Memory B cell (primary cell): ENCODE results near the gene SHMT2.

Source experiments
- ATAC-seq: fragments of 150-1000 bp; cut with Tn5 transposase; 2 replicates; pipeline ENCODE4 v1.10.0; 2021; ENCODE audit warnings: low read depth, mild to moderate bottlenecking, moderate library complexity
- DNase-seq, 2 donors: peaks; one replicate each; pipeline ENCODE4 v3.0.0; 2022; ENCODE audit warnings: low spot score in 2 of 2
- H3K27ac Mint-ChIP-seq: one replicate; pipeline ENCODE4 v1.8.0; 2022; ENCODE audit warnings: mild to moderate bottlenecking, moderate library complexity, mixed read lengths
- H3K27me3 Mint-ChIP-seq: one replicate; pipeline ENCODE4 v1.8.0; 2022; ENCODE audit warnings: mixed read lengths
- H3K36me3 Mint-ChIP-seq: one replicate; pipeline ENCODE4 v1.8.0; 2022; ENCODE audit warnings: mild to moderate bottlenecking, mixed read lengths
- H3K4me1 Mint-ChIP-seq: one replicate; pipeline ENCODE4 v1.8.0; 2022; ENCODE audit warnings: mixed read lengths
- H3K4me3 Mint-ChIP-seq: one replicate; pipeline ENCODE4 v1.8.0; 2022; ENCODE audit warnings: mild to moderate bottlenecking, moderate library complexity, mixed read lengths
- H3K9me3 Mint-ChIP-seq: one replicate; pipeline ENCODE4 v1.8.0; 2022; ENCODE audit warnings: mixed read lengths

SHMT2 gene

DNA sequence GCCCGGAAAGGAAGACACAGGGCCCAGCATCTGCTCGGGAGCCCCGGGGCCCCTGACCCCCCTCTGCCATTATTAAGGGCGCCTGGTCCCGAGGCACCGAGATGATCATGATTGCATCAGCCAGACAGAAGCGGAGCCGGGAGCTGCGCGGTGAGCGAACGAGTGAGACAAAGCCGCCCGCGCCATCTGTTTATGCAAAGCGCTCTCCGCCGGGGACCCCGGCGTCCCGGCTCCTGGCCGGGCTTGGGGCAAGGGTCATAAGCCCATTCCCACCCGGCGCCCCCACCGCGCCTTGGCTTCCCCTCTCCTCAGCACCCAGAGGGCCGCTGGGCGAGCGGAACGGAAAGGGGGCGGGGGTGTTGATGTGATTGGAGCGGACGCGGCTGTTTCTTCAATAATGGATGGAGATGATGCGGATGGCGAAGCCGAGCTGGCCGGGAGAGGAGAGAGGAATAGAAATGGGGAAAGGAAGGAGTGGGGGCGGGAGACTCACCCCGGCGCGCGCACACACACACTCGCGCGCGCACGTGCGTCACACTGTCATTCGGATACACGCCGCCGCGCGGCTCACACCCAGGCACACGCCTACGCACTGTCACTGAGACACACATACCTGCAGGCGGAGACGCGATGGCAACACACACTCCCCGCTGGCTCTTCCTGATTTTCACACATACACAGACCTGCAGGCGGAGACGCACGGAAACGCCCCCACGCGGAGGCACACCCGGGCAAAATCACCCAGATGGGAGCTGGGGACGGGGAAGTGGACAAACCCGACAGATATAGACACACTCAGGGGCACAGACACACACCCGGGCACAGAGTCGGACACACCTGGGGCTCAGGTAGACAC is 10.8 kb downstream of the SHMT2 start:
- Mint-ChIP-seq H3K27me3 (peaks cover 5% of the 10 kb centered on the region), H3K9me3 (no peaks in the 10 kb centered on the region), H3K4me1 (peaks cover 54% of the 10 kb centered on the region), H3K27ac (peak overlapping the region; percentile 64), H3K36me3 (no peaks in the 10 kb centered on the region), H3K4me3 (peak overlapping the region; percentile 86)
- ATAC-seq (peak; percentile 57), DNase-seq (peak; percentile 66 to 69)

GRCh38 chr12:57240926-57241401 is 11.5 kb downstream of the SHMT2 start:
- peak overlapping the region; percentile 64 for H3K27ac Mint-ChIP-seq
- peaks cover 5% of the 10 kb centered on the region for H3K27me3 Mint-ChIP-seq
- peaks cover 48% of the 10 kb centered on the region for H3K4me1 Mint-ChIP-seq
- DNase-seq (peak in 1 of 2 donors; percentile 51), ATAC-seq (no peak)
- no peaks in the 10 kb centered on the region for H3K9me3 Mint-ChIP-seq
- H3K36me3 Mint-ChIP-seq, result no peaks in the 10 kb centered on the region
- H3K4me3 Mint-ChIP-seq, result peak overlapping the region; percentile 86

DNA sequence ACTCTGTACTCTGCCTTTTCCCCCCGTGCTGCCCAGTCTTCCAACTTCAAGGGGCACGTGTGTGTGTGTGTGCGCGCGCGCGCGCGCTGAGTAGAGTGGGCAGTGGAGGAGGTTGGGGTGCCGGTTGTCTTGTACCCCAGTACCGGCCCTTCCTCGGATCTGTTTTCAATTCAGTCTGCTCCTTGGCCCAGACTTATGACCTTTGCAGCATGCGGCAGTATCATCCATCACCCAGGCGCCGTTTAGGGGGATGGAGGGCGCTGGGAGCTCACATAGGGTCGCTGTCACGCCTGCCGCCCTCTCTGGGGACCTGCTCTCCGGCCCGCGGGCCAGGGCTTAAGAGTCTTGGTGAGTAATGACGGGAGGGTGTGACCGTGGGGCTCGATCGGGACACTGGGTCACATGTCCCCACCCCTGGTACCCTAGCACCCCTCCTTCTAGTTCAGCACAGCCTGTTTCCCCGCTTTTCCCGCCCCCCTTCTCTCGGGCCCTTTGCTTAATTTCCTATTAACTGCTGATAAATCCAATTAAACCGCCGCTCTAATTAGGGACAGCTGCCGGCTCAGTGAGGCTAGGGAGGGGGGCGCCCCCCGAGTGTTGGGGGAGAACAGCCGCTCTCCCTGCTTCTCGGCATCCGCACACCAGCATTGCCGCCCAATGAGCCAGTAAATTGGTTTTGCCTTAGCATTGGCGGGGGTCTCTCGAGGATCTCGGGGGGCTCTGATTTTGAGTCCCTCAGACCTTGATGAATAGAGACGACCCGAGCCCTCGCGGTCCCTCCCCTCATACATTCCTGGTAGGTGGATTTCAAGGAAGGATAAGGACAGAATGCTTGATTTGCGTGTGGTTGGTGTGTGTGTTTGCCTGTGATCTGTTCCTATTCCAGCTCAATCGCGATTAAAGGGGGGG is 12.1 kb downstream of the SHMT2 start:
- Mint-ChIP-seq H3K4me1 (peaks cover 42% of the 10 kb centered on the region), H3K27ac (peak overlapping the region; percentile 64), H3K27me3 (peaks cover 5% of the 10 kb centered on the region), H3K4me3 (peak overlapping the region; percentile 86), H3K9me3 (no peaks in the 10 kb centered on the region), H3K36me3 (no peaks in the 10 kb centered on the region)
- ATAC-seq, result no peak
- DNase-seq, result peak in 1 of 2 donors; percentile 41

DNA sequence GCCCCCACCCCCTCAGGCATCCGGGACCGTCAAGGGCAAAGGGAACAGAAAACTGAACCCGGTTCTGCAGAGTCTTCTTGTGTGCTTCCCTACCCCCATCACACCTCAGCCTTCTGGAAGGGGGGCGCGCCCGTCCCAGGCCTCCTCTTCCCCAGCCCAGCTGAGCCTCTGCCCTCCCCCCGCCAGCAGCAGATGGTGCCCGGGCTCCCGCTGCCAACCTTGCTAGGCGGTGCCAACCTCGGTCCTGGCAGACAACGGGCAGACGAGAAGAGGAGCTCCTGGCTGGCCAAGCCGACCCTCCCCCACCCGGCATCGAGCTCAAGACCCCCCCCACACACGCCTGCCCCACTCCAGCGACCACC is 12.8 kb downstream of the SHMT2 start:
- peak; percentile 31 to 59 for DNase-seq
- Mint-ChIP-seq H3K9me3 (no peaks in the 10 kb centered on the region), H3K4me3 (peak overlapping the region; percentile 86), H3K4me1 (peaks cover 36% of the 10 kb centered on the region), H3K36me3 (peaks cover 1% of the 10 kb centered on the region), H3K27ac (peak overlapping the region; percentile 64), H3K27me3 (peaks cover 5% of the 10 kb centered on the region)
- peak; percentile 1 for ATAC-seq

- Mint-ChIP-seq H3K9me3 (no peaks in the 10 kb centered on the region), H3K4me1 (peaks cover 31% of the 10 kb centered on the region), H3K27ac (peak overlapping the region; percentile 64), H3K36me3 (peaks cover 1% of the 10 kb centered on the region), H3K27me3 (peaks cover 3% of the 10 kb centered on the region), H3K4me3 (peak overlapping the region; percentile 86)
- DNase-seq (peak; percentile 80 to 91), ATAC-seq (peak; percentile 61)
Measured at GRCh38 chr12:57242691-57243454, 13.4 kb downstream of the SHMT2 start.

GRCh38 chr12:57243521-57244311 is 14.2 kb downstream of the SHMT2 start:
- peak; percentile 16 for ATAC-seq
- H3K36me3 Mint-ChIP-seq, result peaks cover 1% of the 10 kb centered on the region
- DNase-seq, result peak; percentile 81 to 89
- H3K27ac Mint-ChIP-seq, result no peak overlapping the region
- peak overlapping the region; percentile 86 for H3K4me3 Mint-ChIP-seq
- H3K27me3 Mint-ChIP-seq, result peaks cover 3% of the 10 kb centered on the region
- no peaks in the 10 kb centered on the region for H3K9me3 Mint-ChIP-seq
- peaks cover 31% of the 10 kb centered on the region for H3K4me1 Mint-ChIP-seq

DNA sequence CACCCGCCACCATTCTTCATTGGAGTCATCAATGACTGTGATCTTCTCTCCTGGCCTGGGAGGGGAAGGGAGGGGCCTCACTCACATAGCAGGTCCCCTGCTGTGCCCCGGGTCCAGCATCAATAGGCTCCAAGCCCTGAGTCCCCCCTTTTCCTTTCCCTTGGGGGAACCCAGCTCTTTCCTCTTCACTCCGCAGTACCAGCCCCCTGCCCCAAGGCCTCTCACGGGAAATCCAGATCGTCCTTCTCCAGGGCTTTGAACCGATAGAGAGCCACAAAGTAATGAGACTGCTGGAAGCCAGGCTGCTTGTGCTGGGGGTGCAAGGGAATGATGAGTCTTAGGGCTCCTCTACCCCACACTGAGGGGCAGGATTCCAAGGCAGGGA is 14.8 kb downstream of the SHMT2 start:
- no peak overlapping the region for H3K27ac Mint-ChIP-seq
- no peak for DNase-seq
- H3K4me3 Mint-ChIP-seq, result no peak overlapping the region
- H3K27me3 Mint-ChIP-seq, result peaks cover 3% of the 10 kb centered on the region
- peaks cover 34% of the 10 kb centered on the region for H3K4me1 Mint-ChIP-seq
- no peak for ATAC-seq
- H3K9me3 Mint-ChIP-seq, result no peaks in the 10 kb centered on the region
- H3K36me3 Mint-ChIP-seq, result peaks cover 1% of the 10 kb centered on the region

DNA sequence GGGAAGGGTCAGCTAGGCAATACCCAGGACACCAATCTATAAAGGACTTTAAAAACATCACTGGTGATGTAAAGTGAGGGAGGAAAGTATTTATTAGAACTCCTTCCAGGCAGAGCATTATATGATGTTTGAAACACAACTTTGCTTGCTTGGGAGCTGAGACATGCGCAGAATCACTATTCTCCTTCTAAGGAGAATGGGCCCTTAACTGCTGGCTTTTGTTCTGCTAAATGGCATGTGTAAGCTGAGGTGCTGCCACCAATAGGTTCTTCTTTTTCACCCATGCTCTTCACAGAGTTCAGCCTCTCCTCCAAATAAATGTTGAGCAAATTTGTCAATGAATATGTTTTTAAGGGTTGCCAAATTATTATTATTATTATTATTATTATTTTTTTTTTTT is 17.5 kb downstream of the SHMT2 start:
- no peak for ATAC-seq
- Mint-ChIP-seq H3K27me3 (peaks cover 2% of the 10 kb centered on the region), H3K4me3 (no peak overlapping the region), H3K27ac (no peak overlapping the region), H3K9me3 (no peaks in the 10 kb centered on the region), H3K4me1 (peaks cover 16% of the 10 kb centered on the region), H3K36me3 (peaks cover 1% of the 10 kb centered on the region)
- no peak for DNase-seq

- DNase-seq, result no peak
- Mint-ChIP-seq H3K4me1 (peaks cover 7% of the 10 kb centered on the region), H3K36me3 (peaks cover 4% of the 10 kb centered on the region), H3K27ac (no peak overlapping the region), H3K9me3 (no peaks in the 10 kb centered on the region), H3K4me3 (peak overlapping the region; percentile 60), H3K27me3 (no peaks in the 10 kb centered on the region)
- peak; percentile 48 for ATAC-seq
Measured at GRCh38 chr12:57248934-57249742, 19.6 kb downstream of the SHMT2 start.

- DNase-seq (no peak), ATAC-seq (no peak)
- Mint-ChIP-seq H3K36me3 (peaks cover 4% of the 10 kb centered on the region), H3K4me3 (no peak overlapping the region), H3K4me1 (peaks cover 7% of the 10 kb centered on the region), H3K27me3 (no peaks in the 10 kb centered on the region), H3K27ac (no peak overlapping the region), H3K9me3 (no peaks in the 10 kb centered on the region)
Measured at GRCh38 chr12:57250541-57250940, 21.0 kb downstream of the SHMT2 start.

- no peak for ATAC-seq
- Mint-ChIP-seq H3K4me3 (no peak within 1 kb of the TSS), H3K36me3 (peaks cover 7% of the 10 kb centered on the region), H3K9me3 (no peaks in the 10 kb centered on the region), H3K27ac (no peak within 1 kb of the TSS), H3K4me1 (peaks cover 7% of the 10 kb centered on the region), H3K27me3 (no peaks in the 10 kb centered on the region)
- no peak for DNase-seq
Measured at GRCh38 chr12:57250956-57251355, 21.4 kb downstream of the SHMT2 start, which contains the start of gene STAC3. STAC3 (minus strand) TSS chr12:57251187; CDS start chr12:57249636, 1,551 bp downstream.

- H3K36me3 Mint-ChIP-seq, result peaks cover 14% of the 10 kb centered on the region
- no peaks in the 10 kb centered on the region for H3K27me3 Mint-ChIP-seq
- H3K4me1 Mint-ChIP-seq, result no peaks in the 10 kb centered on the region
- ATAC-seq (no peak), DNase-seq (no peak)
- no peak overlapping the region for H3K27ac Mint-ChIP-seq
- H3K9me3 Mint-ChIP-seq, result no peaks in the 10 kb centered on the region
- no peak overlapping the region for H3K4me3 Mint-ChIP-seq
Measured at GRCh38 chr12:57254506-57255280, 25.2 kb downstream of the SHMT2 start.
